Smooth muscle cell (in vitro differentiated cells): ENCODE data around the gene VPS51. TPM values are rescaled to one million over a fixed set of nuclear protein-coding genes. Genes with fewer than 3 reads are reported as not detected.

Experiments used
- DNase-seq: peaks from one replicate; lab custom pipeline; 2025; ENCODE audit not compliant: unreplicated experiment; lab: John Stamatoyannopoulos, UW
- H2AFZ ChIP-seq: fragments of 200-600 bp; sonication (generic); 2 replicates; pipeline ENCODE4 v1.6.0; 2016; ENCODE audit warnings: antibody characterized with exemption, low read depth, mild to moderate bottlenecking
- H3F3A ChIP-seq: fragments of 200-600 bp; sonication (generic); 2 replicates; pipeline ENCODE4 v1.6.0; 2017; ENCODE audit warnings: antibody characterized with exemption, low read depth
- H3K27ac ChIP-seq: fragments of 200-600 bp; sonication (generic); 2 replicates; pipeline ENCODE4 v1.5.1; 2016; ENCODE audit warnings: low read depth, mild to moderate bottlenecking
- H3K27me3 ChIP-seq: fragments of 200-600 bp; sonication (generic); 2 replicates; pipeline ENCODE4 v1.6.1; 2016; ENCODE audit warnings: low read depth, mild to moderate bottlenecking
- H3K36me3 ChIP-seq: fragments of 200-600 bp; sonication (generic); 2 replicates; pipeline ENCODE4 v1.5.1; 2016; ENCODE audit warnings: low read depth
- H3K4me1 ChIP-seq: fragments of 200-600 bp; sonication (generic); 2 replicates; pipeline ENCODE4 v1.5.1; 2016; ENCODE audit warnings: low read depth
- H3K4me2 ChIP-seq: fragments of 200-600 bp; sonication (generic); 2 replicates; pipeline ENCODE4 v1.6.0; 2016; ENCODE audit warnings: mild to moderate bottlenecking
- H3K4me3 ChIP-seq: fragments of 200-600 bp; sonication (generic); 2 replicates; pipeline ENCODE4 v1.5.1; 2016; ENCODE audit warnings: mild to moderate bottlenecking
- H3K79me2 ChIP-seq: fragments of 200-600 bp; sonication (generic); 2 replicates; pipeline ENCODE4 v1.6.0; 2016; ENCODE audit warnings: low read depth, mild to moderate bottlenecking
- H3K9ac ChIP-seq: fragments of 200-600 bp; sonication (generic); 2 replicates; pipeline ENCODE4 v1.6.0; 2016; ENCODE audit warnings: low read depth
- H3K9me3 ChIP-seq: fragments of 200-600 bp; sonication (generic); replicated peaks from 2 replicates; pipeline ENCODE4 v1.5.1; 2016; ENCODE audit warnings: low read depth
- H4K20me1 ChIP-seq: fragments of 200-600 bp; sonication (generic); 2 replicates; pipeline ENCODE4 v1.6.0; 2016; ENCODE audit warnings: low read depth
- CTCF ChIP-seq: fragments of 200-600 bp; sonication (generic); IDR thresholded peaks from 2 replicates; pipeline ENCODE4 v1.5.1; 2017; ENCODE audit warnings: borderline replicate concordance, mild to moderate bottlenecking, antibody characterized with exemption; ENCODE audit not compliant: insufficient read depth, poor library complexity, severe bottlenecking
- WGBS: methylation state at CpG from one replicate; pipeline ENCODE4 v1.1.7; 2016; ENCODE audit warnings: low lambda C conversion rate; 5-methylcytosine and 5-hydroxymethylcytosine counted together
- polyA plus RNA-seq: library from polyadenylated mRNA; unstranded; fragments of >200 nt; fragmentation: Nextera tagmentation; extraction: Ambion mirVana; gene quantifications from 2 replicates; pipeline ENCODE4 v1.2.1, GENCODE V29; 2016
- total RNA-seq: library from RNA; depleted of rRNA; stranded (reverse); fragments of >200 nt; gene quantifications from 2 replicates; pipeline ENCODE4 v1.2.3, GENCODE V29; 2014

VPS51 gene
- total and polyA plus RNA-seq, 2 experiments from 2014 or later: 55.2 to 154 TPM

- H3K36me3 ChIP-seq: no peaks in the 10 kb centered on the region
- H3K4me2 ChIP-seq: no peak overlapping the region
- no peak overlapping the region for H2AFZ ChIP-seq
- peaks cover 4% of the 10 kb centered on the region for H4K20me1 ChIP-seq
- WGBS: over 99% methylated on average over 5 of the region's 5 CpGs
- no peak overlapping the region for H3K9ac ChIP-seq
- DNase-seq: no peak
- H3K4me3 ChIP-seq: no peak overlapping the region
- no peaks in the 10 kb centered on the region for H3K9me3 ChIP-seq
- H3K27me3 ChIP-seq: no peaks in the 10 kb centered on the region
- peaks cover 34% of the 10 kb centered on the region for H3F3A ChIP-seq
- H3K27ac ChIP-seq: no peak overlapping the region
- TF ChIP-seq CTCF: no peak
- H3K79me2 ChIP-seq: peaks cover 46% of the 10 kb centered on the region
- H3K4me1 ChIP-seq: peaks cover 11% of the 10 kb centered on the region
Measured at GRCh38 chr11:65124480-65125196, 28.6 kb downstream of the VPS51 start.

- WGBS: 96% methylated on average over 12 of the region's 12 CpGs
- Histone ChIP-seq H3K9ac (no peak overlapping the region), H3K79me2 (peaks cover 38% of the 10 kb centered on the region), H4K20me1 (peaks cover 4% of the 10 kb centered on the region), H3K36me3 (no peaks in the 10 kb centered on the region), H3K27ac (no peak overlapping the region), H3K9me3 (no peaks in the 10 kb centered on the region), H3K4me2 (no peak overlapping the region), H2AFZ (no peak overlapping the region), H3K27me3 (no peaks in the 10 kb centered on the region), H3K4me1 (peaks cover 11% of the 10 kb centered on the region), H3K4me3 (no peak overlapping the region), H3F3A (peaks cover 26% of the 10 kb centered on the region)
- DNase-seq: no peak
- no peak for TF ChIP-seq CTCF
Measured at GRCh38 chr11:65125197-65126056, 29.4 kb downstream of the VPS51 start.

- Histone ChIP-seq H3K9ac (no peak overlapping the region), H4K20me1 (peaks cover 14% of the 10 kb centered on the region), H3F3A (peaks cover 20% of the 10 kb centered on the region), H2AFZ (no peak overlapping the region), H3K36me3 (no peaks in the 10 kb centered on the region), H3K4me1 (peaks cover 6% of the 10 kb centered on the region), H3K4me3 (no peak overlapping the region), H3K79me2 (peaks cover 25% of the 10 kb centered on the region), H3K27ac (no peak overlapping the region), H3K27me3 (no peaks in the 10 kb centered on the region), H3K9me3 (no peaks in the 10 kb centered on the region), H3K4me2 (no peak overlapping the region)
- TF ChIP-seq CTCF: no peak
- no peak for DNase-seq
- WGBS: 94% methylated on average over 6 of the region's 6 CpGs
Measured at GRCh38 chr11:65126624-65127274, 30.7 kb downstream of the VPS51 start.
